Stomach (tissue), 9 donors: ENCODE measurements around the gene SMCO4. TPM values are rescaled to one million over a fixed set of nuclear protein-coding genes. Genes with fewer than 3 reads are reported as not detected.
"Not testable (repeated sequence)": the region's sequence is repeated elsewhere in the genome, so short reads cannot be mapped to it uniquely, and the experiment has no call there.

Experiments
- DNase-seq, 2 donors: peaks; one replicate each; pipeline versions ENCODE4 v3.0.0 to v3.0.0-alpha.2; 2013 to 2019
- H3K27ac ChIP-seq, 5 donors: fragments of 200-600 bp in 4 of 5; sonication (generic) in 4 of 5; one replicate each; pipeline ENCODE4 v1.5.1; 2013 to 2019; ENCODE audit warnings: mild to moderate bottlenecking in 1 of 5, moderate library complexity in 1 of 5
- H3K27me3 ChIP-seq, 3 donors: fragments of 200-600 bp; sonication (generic); one replicate each; pipeline ENCODE4 v1.5.1; 2017 to 2019; ENCODE audit warnings: mixed run types in 1 of 3
- H3K36me3 ChIP-seq, 4 donors: fragments of 200-600 bp; sonication (generic); 1 replicate in 3 of 4; 2 replicates in 1 of 4; pipeline ENCODE4 v1.5.1; 2016 to 2019
- H3K4me1 ChIP-seq, 4 donors: fragments of 200-600 bp; sonication (generic); one replicate each; pipeline ENCODE4 v1.5.1; 2016 to 2019
- H3K4me3 ChIP-seq, 4 donors: fragments of 200-600 bp; sonication (generic) in 3 of 4; one replicate each; pipeline ENCODE4 v1.5.1; 2016 to 2019; ENCODE audit warnings: mild to moderate bottlenecking in 1 of 4
- H3K9me3 ChIP-seq, 4 donors: fragments of 200-600 bp; sonication (generic); one replicate each; pipeline ENCODE4 v1.5.1; 2016 to 2019
- CTCF ChIP-seq, 7 experiments: fragments of 450-650 bp in 4 of 7; fragments of 200-600 bp in 3 of 7; sonication (generic) in 3 of 7; IDR thresholded peaks; one replicate each; pipeline ENCODE4 v1.5.1; 2016 to 2019; ENCODE audit warnings: antibody characterized with exemption in 7 of 7, control low read depth in 2 of 7, mild to moderate bottlenecking in 1 of 7
- EP300 ChIP-seq: sonication (generic); formaldehyde crosslinking; IDR thresholded peaks from one replicate; pipeline ENCODE4 v1.6.1; 2017; ENCODE audit warnings: antibody characterized with exemption
- POLR2A ChIP-seq, 4 donors: fragments of 450-650 bp; IDR thresholded peaks; one replicate each; pipeline ENCODE4 v1.6.1; 2016; ENCODE audit warnings: antibody characterized with exemption in 4 of 4, control low read depth in 2 of 4, mild to moderate bottlenecking in 1 of 4, moderate library complexity in 1 of 4
- POLR2AphosphoS5 ChIP-seq, 3 donors: sonication (generic); formaldehyde crosslinking; IDR thresholded peaks; one replicate each; pipeline ENCODE4 v1.6.1; 2016; ENCODE audit warnings: antibody characterized with exemption in 3 of 3
- WGBS, 5 donors: extraction: QIAGEN DNeasy Blood & Tissue Kit in 3 of 5; methylation state at CpG; one replicate each; pipeline versions ENCODE4 v1.1.5 to v1.1.7; 2013 to 2018; 5-methylcytosine and 5-hydroxymethylcytosine counted together
- intact Hi-C: fragments of 100-400 bp; cut with DNase I; formaldehyde crosslinking; loops from one replicate; pipeline ENCODE4 v1.15.1; 2023; ENCODE audit warnings: low total_unique reads
- polyA plus RNA-seq, 3 donors: library from polyadenylated mRNA; stranded (reverse); fragments of 200-250 nt; gene quantifications; one replicate each; pipeline ENCODE4 v1.2.3, GENCODE V29; 2013
- total RNA-seq, 5 donors: library from RNA; depleted of rRNA; stranded (reverse); fragments of >200 nt; gene quantifications; one replicate each; pipeline versions ENCODE4 v1.1.0 to v1.2.3, GENCODE V29; 2014 to 2016
- donor health status: healthy with polysubstance abuse.
- donor health status: Bipolar disorder and iron deficiency.
- donor health status: healthy.

SMCO4 gene
- total and polyA plus RNA-seq, 8 donors: 2.9 to 306 (median 25.1) TPM; not detected in 1

DNA sequence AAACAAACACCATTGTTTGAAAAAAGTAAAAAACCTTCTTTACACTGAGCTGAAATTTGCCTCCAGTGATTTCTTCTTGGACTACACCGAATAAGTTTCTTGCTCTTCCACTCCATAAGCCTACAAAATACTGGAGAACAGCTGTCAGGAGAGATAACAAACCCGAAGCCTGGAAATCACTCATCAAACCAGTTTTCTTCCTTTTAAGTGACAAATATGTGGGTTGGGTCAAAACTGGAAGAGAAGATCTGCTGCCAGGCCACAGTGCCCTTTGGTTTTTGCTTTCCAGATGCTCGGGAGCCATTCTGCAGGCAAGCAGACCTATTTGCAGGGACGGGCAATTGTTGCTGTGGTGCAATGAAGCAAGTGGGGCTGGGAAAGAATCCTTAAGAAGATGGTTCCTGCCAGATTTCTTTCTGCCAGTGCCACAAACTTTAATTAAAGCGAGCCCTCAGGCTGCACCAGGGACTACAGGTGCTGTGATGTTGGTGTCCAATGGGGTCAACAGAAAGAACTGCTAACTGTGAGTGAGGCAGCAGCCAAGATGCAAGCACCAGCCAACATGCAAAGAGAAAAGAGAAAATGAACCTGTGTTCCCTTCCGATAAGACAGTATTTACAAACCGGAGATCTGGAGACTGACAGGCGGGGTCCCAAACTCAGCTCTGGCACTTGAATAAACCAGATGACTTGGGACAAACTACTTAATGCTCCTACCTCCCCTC lies 44.8 kb upstream of the SMCO4 start:
- intact Hi-C loops: no loop called here
- no peaks in the 10 kb centered on the region for H3K9me3 ChIP-seq
- H3K27me3 ChIP-seq: no peaks in the 10 kb centered on the region
- peaks cover 11 to 31% (median 16%) of the 10 kb centered on the region in 4 donors for H3K4me1 ChIP-seq
- H3K27ac ChIP-seq: peak overlapping the region; percentile 1 to 68 (median 41)
- WGBS, 5 donors: 31 to 55% (median 45%) methylated on average over 8 of the region's 8 CpGs
- no peak overlapping the region for H3K4me3 ChIP-seq
- peak in 1 of 2 donors; percentile 7 for DNase-seq
- no peak for TF ChIP-seq CTCF (IDR thresholded peaks at IDR 0.05)
- TF ChIP-seq EP300: no peak
- no peak for TF ChIP-seq POLR2AphosphoS5 (IDR thresholded peaks at IDR 0.05)
- TF ChIP-seq POLR2A (IDR thresholded peaks at IDR 0.05): no peak
- H3K36me3 ChIP-seq: no peaks in the 10 kb centered on the region

GRCh38 chr11:93587425-93587824 lies 44.2 kb upstream of the SMCO4 start:
- H3K4me3 ChIP-seq, intact Hi-C loops, H3K27me3 ChIP-seq, H3K36me3 ChIP-seq, H3K9me3 ChIP-seq: not testable (repeated sequence)
- peak in 1 of 2 donors; percentile 30 for DNase-seq
- peaks cover 11 to 31% (median 16%) of the 10 kb centered on the region in 4 donors for H3K4me1 ChIP-seq
- WGBS, 5 donors: 25 to 69% (median 64%) methylated on average over 1 of the region's 1 CpG
- peak overlapping the region in 3 of 5 donors; percentile 62 to 68 (median 63) for H3K27ac ChIP-seq

DNA sequence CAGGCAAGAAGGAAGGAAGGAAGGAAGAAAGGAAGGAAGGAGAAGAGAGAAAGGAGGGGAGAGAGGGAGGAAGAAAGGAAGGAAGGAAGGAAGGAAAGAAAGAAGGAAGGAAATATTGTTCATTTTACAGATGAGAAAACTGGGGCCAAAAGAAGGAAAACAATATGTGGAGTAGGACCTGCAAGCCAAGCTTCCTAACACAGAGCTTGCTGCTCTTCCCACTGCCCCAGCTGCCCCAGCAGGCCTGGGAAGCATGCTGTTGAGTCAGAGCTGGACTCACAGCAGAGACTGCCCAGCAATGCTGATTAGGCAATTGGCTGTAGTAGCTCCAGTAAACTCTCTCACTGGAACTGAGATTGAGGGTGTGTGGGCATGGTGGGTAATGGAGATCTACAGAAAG lies 42.6 kb upstream of the SMCO4 start:
- Histone ChIP-seq H3K27ac (no peak overlapping the region), H3K36me3 (no peaks in the 10 kb centered on the region), H3K4me1 (peaks cover 11 to 31% (median 16%) of the 10 kb centered on the region in 4 donors), H3K4me3 (no peak overlapping the region), H3K27me3 (no peaks in the 10 kb centered on the region), H3K9me3 (no peaks in the 10 kb centered on the region)
- intact Hi-C loops: no loop called here
- TF ChIP-seq CTCF (IDR thresholded peaks at IDR 0.05) (no peak), EP300 (no peak), POLR2AphosphoS5 (IDR thresholded peaks at IDR 0.05) (no peak), POLR2A (IDR thresholded peaks at IDR 0.05) (no peak)
- DNase-seq: peak; percentile 38 to 57

DNA sequence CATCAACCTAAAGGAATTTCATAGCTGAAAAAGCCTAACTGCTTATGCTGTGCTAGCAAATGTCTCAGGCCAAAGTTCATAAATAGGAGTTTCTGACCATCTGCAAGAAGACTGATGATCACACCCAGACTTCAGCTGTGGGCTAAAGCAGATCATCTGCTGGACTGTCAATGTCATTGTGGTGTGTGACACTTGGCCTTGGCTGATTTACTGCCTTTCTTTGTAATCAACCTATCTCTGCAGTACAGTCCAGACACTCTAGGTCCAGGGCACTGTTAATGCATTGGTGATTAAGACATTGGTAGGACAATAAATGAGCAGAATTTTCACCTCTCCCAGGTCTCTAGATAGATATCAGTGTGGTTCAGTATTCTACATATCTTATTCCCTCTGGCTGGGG lies 40.3 kb upstream of the SMCO4 start:
- Histone ChIP-seq H3K27me3 (no peaks in the 10 kb centered on the region), H3K4me3 (no peak overlapping the region), H3K27ac (no peak overlapping the region), H3K36me3 (no peaks in the 10 kb centered on the region), H3K4me1 (peaks cover 1 to 19% (median 6%) of the 10 kb centered on the region in 4 donors), H3K9me3 (peaks cover 0 to 13% (median 4%) of the 10 kb centered on the region in 4 donors)
- intact Hi-C loops: no loop called here
- no peak for TF ChIP-seq POLR2A (IDR thresholded peaks at IDR 0.05)
- TF ChIP-seq CTCF (IDR thresholded peaks at IDR 0.05): no peak
- TF ChIP-seq POLR2AphosphoS5 (IDR thresholded peaks at IDR 0.05): no peak
- TF ChIP-seq EP300: no peak
- DNase-seq: no peak

- intact Hi-C loops: no loop called here
- WGBS, 5 donors: 86 to 91% (median 90%) methylated on average over 2 of the region's 2 CpGs
- no peak for DNase-seq
- H3K27me3 ChIP-seq: no peaks in the 10 kb centered on the region
- H3K36me3 ChIP-seq: no peaks in the 10 kb centered on the region
- no peak overlapping the region for H3K27ac ChIP-seq
- TF ChIP-seq POLR2AphosphoS5 (IDR thresholded peaks at IDR 0.05) (no peak), EP300 (no peak), POLR2A (IDR thresholded peaks at IDR 0.05) (no peak), CTCF (IDR thresholded peaks at IDR 0.05) (no peak)
- H3K9me3 ChIP-seq: peaks cover 0 to 13% (median 4%) of the 10 kb centered on the region in 4 donors
- H3K4me1 ChIP-seq: no peaks in the 10 kb centered on the region
- no peak overlapping the region for H3K4me3 ChIP-seq
Measured at GRCh38 chr11:93579187-93579751, 36.1 kb upstream of the SMCO4 start.
